GM18873 (cell line): ENCODE data around the gene COL27A1.

Experiments
- ATAC-seq: cut with Tn5 transposase; IDR thresholded peaks from one replicate; pipeline ENCODE4 v1.9.1; 2021; ENCODE audit warnings: mild to moderate bottlenecking, moderate library complexity, moderate number of reproducible peaks; ENCODE audit not compliant: unreplicated experiment, low FRiP score

COL27A1 gene

GRCh38 chr9:114218264-114219120, 63.2 kb downstream of the COL27A1 start:
- ATAC-seq = no peak

GRCh38 chr9:114220061-114220541, 64.8 kb downstream of the COL27A1 start:
- no peak for ATAC-seq

GRCh38 chr9:114221706-114222465, 66.5 kb downstream of the COL27A1 start:
- ATAC-seq = no peak

GRCh38 chr9:114223564-114224246, 68.4 kb downstream of the COL27A1 start:
- ATAC-seq = no peak

- ATAC-seq = no peak
Observed at GRCh38 chr9:114224247-114224610, 68.9 kb downstream of the COL27A1 start.

GRCh38 chr9:114225561-114226212, 70.3 kb downstream of the COL27A1 start:
- no peak for ATAC-seq

- ATAC-seq = no peak
Observed at GRCh38 chr9:114226246-114227055, 71.1 kb downstream of the COL27A1 start.

GRCh38 chr9:114227288-114228015, 72.1 kb downstream of the COL27A1 start:
- ATAC-seq = no peak

GRCh38 chr9:114228016-114228808, 72.9 kb downstream of the COL27A1 start:
- no peak for ATAC-seq

- ATAC-seq = no peak
Observed at GRCh38 chr9:114229295-114229694, 74.0 kb downstream of the COL27A1 start.

- no peak for ATAC-seq
Observed at GRCh38 chr9:114230068-114230467, 74.7 kb downstream of the COL27A1 start.

- ATAC-seq = no peak
Observed at GRCh38 chr9:114231273-114231672, 75.9 kb downstream of the COL27A1 start.

GRCh38 chr9:114231719-114232449, 76.5 kb downstream of the COL27A1 start:
- no peak for ATAC-seq

GRCh38 chr9:114233491-114234185, 78.3 kb downstream of the COL27A1 start:
- ATAC-seq = no peak

GRCh38 chr9:114235033-114235661, 79.8 kb downstream of the COL27A1 start:
- no peak for ATAC-seq

GRCh38 chr9:114236391-114237138, 81.2 kb downstream of the COL27A1 start:
- ATAC-seq = no peak
